HCT116 (cell line): ENCODE results near the gene FAM131B. TPM values are rescaled to one million over a fixed set of nuclear protein-coding genes. Genes with fewer than 3 reads are reported as not detected.

ENCODE experiments used
- ATAC-seq: fragments of 200-7000 bp; cut with Tn5 transposase; 2 replicates; pipeline ENCODE4 v1.9.1; 2020; ENCODE audit warnings: mild to moderate bottlenecking, moderate library complexity
- BruUV-seq: library from RNA; stranded (reverse); fragments of 400-500 nt; replicated peaks from 2 replicates; lab custom pipeline; 2021; lab: Mats Ljungman, UMichigan
- CTCF ChIA-PET: fragments of 300-600 bp; sonication (Branson Sonifier 250); formaldehyde crosslinking; loops from one replicate; lab custom pipeline; 2021; ENCODE audit warnings: antibody characterized with exemption; lab: Charles Lee
- POLR2A ChIA-PET: fragments of 300-600, 350-600 bp; sonication (Branson Sonifier 250); formaldehyde crosslinking; loops from one replicate; lab custom pipeline; 2021; ENCODE audit warnings: antibody characterized with exemption; lab: Charles Lee
- RAD21 ChIA-PET, 2 experiments: fragments of 300-600 bp; sonication (Branson Sonifier 250); formaldehyde crosslinking; loops; one replicate each; lab custom pipeline; 2023; ENCODE audit warnings: low total read pairs in 2 of 2; ENCODE audit not compliant: uncharacterized antibody in 2 of 2, unreplicated experiment in 2 of 2, low non-redundant PET in 1 of 2; lab: Charles Lee
- DNase-seq: peaks from one replicate; pipeline ENCODE4 v3.0.0-alpha.2; 2010; ENCODE audit warnings: low read depth, low spot score
- H2AFZ ChIP-seq: fragments of 200-600 bp; shearing (Covaris generic), sonication (generic); 2 replicates; pipeline ENCODE4 v1.6.1; 2017; ENCODE audit warnings: low read depth, mixed run types, mixed read lengths, antibody characterized with exemption, low read length; ENCODE audit not compliant: poor library complexity, severe bottlenecking
- H3K27ac ChIP-seq: 2 replicates; pipeline ENCODE4 v1.5.1; 2012; ENCODE audit warnings: low read depth, low read length
- H3K27me3 ChIP-seq: fragments of 200-600 bp; sonication (generic); 2 replicates; pipeline ENCODE4 v1.6.1; 2016; ENCODE audit warnings: mixed run types, low read length, mixed read lengths; ENCODE audit not compliant: insufficient read depth
- H3K36me3 ChIP-seq, 2 experiments: fragments of 200-500 bp in 1 of 2; fragments of 200-600 bp in 1 of 2; sonication (Bioruptor generic) in 1 of 2; sonication (generic) in 1 of 2; 2 replicates each; pipeline versions ENCODE4 v1.5.1 to v1.6.1; 2014 to 2016; ENCODE audit warnings: low read length in 2 of 2, inconsistent platforms in 1 of 2, mixed read lengths in 1 of 2, mixed run types in 1 of 2; ENCODE audit not compliant: insufficient read depth in 2 of 2, control insufficient read depth in 1 of 2
- H3K4me1 ChIP-seq, 2 experiments: fragments of 200-600 bp in 1 of 2; sonication (generic) in 1 of 2; 2 replicates each; pipeline versions ENCODE4 v1.5.1 to v1.6.1; 2012 to 2017; ENCODE audit warnings: low read length in 2 of 2, inconsistent platforms in 1 of 2, mild to moderate bottlenecking in 1 of 2, mixed read lengths in 1 of 2, mixed run types in 1 of 2, moderate library complexity in 1 of 2; ENCODE audit not compliant: insufficient read depth in 2 of 2, control insufficient read depth in 1 of 2
- H3K4me2 ChIP-seq: fragments of 200-600 bp; sonication (generic); 2 replicates; pipeline ENCODE4 v1.6.1; 2017; ENCODE audit warnings: mixed run types, low read length, mixed read lengths
- H3K4me3 ChIP-seq, 2 experiments: fragments of 200-600 bp in 1 of 2; sonication (generic) in 1 of 2; replicated peaks in 1 of 2; 2 replicates each; pipeline ENCODE4 v1.5.1; 2011 to 2016; ENCODE audit warnings: low read length in 2 of 2, control low read depth in 1 of 2, low read depth in 1 of 2, mild to moderate bottlenecking in 1 of 2, mixed read lengths in 1 of 2, mixed run types in 1 of 2
- H3K79me2 ChIP-seq: fragments of 200-600 bp; sonication (generic); 2 replicates; pipeline ENCODE4 v1.6.1; 2017; ENCODE audit warnings: mild to moderate bottlenecking, mixed run types, low read length, moderate library complexity, mixed read lengths; ENCODE audit not compliant: insufficient read depth
- H3K9ac ChIP-seq: fragments of 200-600 bp; sonication (generic); 2 replicates; pipeline ENCODE4 v1.6.1; 2016; ENCODE audit warnings: low read length, mixed read lengths
- H3K9me2 ChIP-seq: fragments of 200-600 bp; sonication (generic), shearing (Covaris generic); 2 replicates; pipeline ENCODE4 v1.6.1; 2017; ENCODE audit warnings: mixed run types, mild to moderate bottlenecking, moderate library complexity; ENCODE audit not compliant: insufficient read depth
- H3K9me3 ChIP-seq, 2 experiments: fragments of 200-500 bp in 1 of 2; fragments of 200-600 bp in 1 of 2; sonication (Bioruptor generic) in 1 of 2; sonication (generic) in 1 of 2; 2 replicates each; pipeline ENCODE4 v1.6.1; 2014 to 2017; ENCODE audit warnings: low read length in 2 of 2, mixed read lengths in 2 of 2, inconsistent platforms in 1 of 2, low read depth in 1 of 2, mild to moderate bottlenecking in 1 of 2, mixed run types in 1 of 2, moderate library complexity in 1 of 2; ENCODE audit not compliant: control insufficient read depth in 1 of 2, insufficient read depth in 1 of 2
- H4K20me1 ChIP-seq: fragments of 200-600 bp; sonication (generic), shearing (Covaris generic); 2 replicates; pipeline ENCODE4 v1.6.1; 2017; ENCODE audit warnings: mixed run types, mild to moderate bottlenecking, moderate library complexity; ENCODE audit not compliant: insufficient read depth
- CBX3 ChIP-seq: IDR thresholded peaks from 2 replicates; pipeline ENCODE4 v1.6.1; 2012; ENCODE audit warnings: low read depth
- CEBPB ChIP-seq: IDR thresholded peaks from 2 replicates; pipeline ENCODE4 v1.6.1; 2012; ENCODE audit warnings: low read depth
- ELF1 ChIP-seq: IDR thresholded peaks from 2 replicates; pipeline ENCODE4 v1.6.1; 2012; ENCODE audit warnings: low read depth, borderline replicate concordance
- FOSL1 ChIP-seq: IDR thresholded peaks from 2 replicates; pipeline ENCODE4 v1.6.1; 2012; ENCODE audit warnings: low read depth
- POLR2A ChIP-seq: IDR thresholded peaks from 2 replicates; pipeline ENCODE4 v1.7.0; 2011; ENCODE audit warnings: borderline replicate concordance; ENCODE audit not compliant: insufficient read depth, insufficient read length; ENCODE audit errors: extremely low read depth
- POLR2AphosphoS5 ChIP-seq: IDR thresholded peaks from 2 replicates; pipeline ENCODE4 v1.6.1; 2011; ENCODE audit warnings: mild to moderate bottlenecking, low read depth, low read length, moderate library complexity
- RAD21 ChIP-seq: IDR thresholded peaks from 2 replicates; pipeline ENCODE4 v1.6.1; 2012; ENCODE audit warnings: low read depth, mild to moderate bottlenecking
- SP1 ChIP-seq: IDR thresholded peaks from 2 replicates; pipeline ENCODE4 v1.6.1; 2012; ENCODE audit warnings: low read depth
- SRF ChIP-seq: IDR thresholded peaks from 2 replicates; pipeline ENCODE4 v1.6.1; 2012; ENCODE audit warnings: low read depth
- YY1 ChIP-seq: IDR thresholded peaks from 2 replicates; pipeline ENCODE4 v1.6.1; 2011; ENCODE audit warnings: low read length, low read depth, moderate library complexity, mild to moderate bottlenecking; ENCODE audit not compliant: insufficient replicate concordance; ENCODE audit errors: extremely low read depth
- ZFX ChIP-seq: fragments of 450-650 bp; IDR thresholded peaks from 2 replicates; pipeline ENCODE4 v1.6.1; 2017
- intact Hi-C: fragments of 100-400 bp; cut with micrococcal nuclease; formaldehyde crosslinking; loops from 2 replicates; pipeline ENCODE4 v1.10.0; 2022
- total RNA-seq: library from RNA; stranded (reverse); gene quantifications from one replicate; pipeline ENCODE4 v1.2.1, GENCODE V29; 2021; ENCODE audit not compliant: unreplicated experiment
- TF ChIP-seq, protein P1 (sequence below): IDR thresholded peaks from 2 replicates; pipeline ENCODE4 v1.6.1; 2011; ENCODE audit warnings: mild to moderate bottlenecking, low read length, moderate library complexity; ENCODE audit not compliant: insufficient replicate concordance; ENCODE audit errors: extremely low read depth
- TF ChIP-seq, protein P2 (sequence below): IDR thresholded peaks from 2 replicates; pipeline ENCODE4 v1.6.1; 2012; ENCODE audit warnings: low read depth
- TF ChIP-seq, protein P3 (sequence below): IDR thresholded peaks from 2 replicates; pipeline ENCODE4 v1.6.1; 2012

The FAM131B gene
- total RNA-seq, 1 experiment from 2014 or later = 0.20 TPM

DNA sequence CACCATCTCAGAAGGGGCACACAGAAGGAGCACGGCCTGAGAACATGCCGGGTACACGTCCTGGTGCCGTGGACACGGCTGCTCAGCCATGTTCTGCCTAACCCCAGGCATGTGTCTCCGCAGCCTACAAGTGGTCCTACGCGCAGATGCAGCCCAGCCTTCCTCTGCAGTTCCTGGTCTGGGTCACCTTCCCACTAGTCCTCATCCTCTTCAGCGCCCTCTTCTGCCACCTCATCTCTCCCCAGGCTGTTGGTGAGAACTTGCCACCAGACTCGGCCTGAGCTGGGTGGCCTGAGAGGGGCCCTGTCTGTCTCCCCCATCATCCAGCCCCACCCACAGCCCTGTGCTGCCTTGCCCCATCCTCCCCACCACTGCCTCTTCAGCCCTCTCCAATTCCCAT, 41.3 kb downstream of the FAM131B start:
- Histone ChIP-seq H3K27me3 (no peaks in the 10 kb centered on the region), H4K20me1 (no peaks in the 10 kb centered on the region), H3K4me2 (no peak overlapping the region), H3K4me1 (no peaks in the 10 kb centered on the region), H3K27ac (no peak overlapping the region), H3K9me2 (no peaks in the 10 kb centered on the region), H3K9ac (no peak overlapping the region), H3K79me2 (no peaks in the 10 kb centered on the region), H3K9me3 (no peaks in the 10 kb centered on the region), H2AFZ (no peak overlapping the region), H3K36me3 (no peaks in the 10 kb centered on the region), H3K4me3 (no peak overlapping the region)
- ChIA-PET POLR2A (no interaction called here), RAD21 (interaction anchor here in 1 of 2 experiments (1.0 kb wide), 1 partner anchor 81 kb away, joined by 3 read pairs; no protein-coding TSS in a partner anchor), CTCF (interaction anchor here (1.2 kb wide), 2 partner anchors 54 to 80 kb away, joined by 3 to 4 read pairs; no protein-coding TSS in a partner anchor)
- no peak for DNase-seq
- intact Hi-C loops = loop anchor here (2.0 kb wide), 2 partner anchors 52 to 88 kb away; partner anchors contain the start of gene EPHA1
- TF ChIP-seq POLR2AphosphoS5 (no peak), POLR2A (no peak), FOSL1 (no peak), SP1 (no peak), CEBPB (no peak), ELF1 (no peak), ZFX (no peak)
- BruUV-seq = no TSS peak
- ATAC-seq = peak; percentile 33; the same call in 1 of the 2 replicates

DNA sequence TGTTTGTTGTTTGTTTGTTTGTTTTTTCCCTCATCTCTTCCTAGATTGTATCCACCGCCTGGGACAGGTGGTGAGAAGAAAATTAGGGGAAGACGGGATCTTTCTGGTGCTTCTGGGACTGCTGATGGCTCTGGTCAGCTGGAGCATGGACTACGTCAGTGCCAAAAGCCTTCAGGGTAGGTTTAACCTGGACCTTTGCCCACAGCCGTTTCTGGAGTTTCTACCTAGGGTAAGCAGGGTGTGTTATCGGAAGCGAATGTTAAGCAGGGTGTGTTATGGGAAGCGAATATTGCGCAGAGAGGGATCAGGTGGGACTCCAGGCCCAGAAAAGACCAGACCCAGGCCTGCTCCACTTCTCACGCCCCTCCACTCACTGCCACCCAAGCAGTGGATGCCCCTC, 41.9 kb downstream of the FAM131B start:
- intact Hi-C loops = loop anchor here (2.0 kb wide), 2 partner anchors 52 to 88 kb away; partner anchors contain the start of gene EPHA1
- ChIA-PET CTCF (no interaction called here), POLR2A (no interaction called here), RAD21 (no interaction called here)
- Histone ChIP-seq H3K4me3 (no peak overlapping the region), H3K27me3 (no peaks in the 10 kb centered on the region), H3K79me2 (no peaks in the 10 kb centered on the region), H3K9me2 (no peaks in the 10 kb centered on the region), H3K27ac (no peak overlapping the region), H3K4me1 (no peaks in the 10 kb centered on the region), H4K20me1 (no peaks in the 10 kb centered on the region), H3K9ac (no peak overlapping the region), H3K36me3 (no peaks in the 10 kb centered on the region), H2AFZ (no peak overlapping the region), H3K4me2 (no peak overlapping the region), H3K9me3 (no peaks in the 10 kb centered on the region)
- TF ChIP-seq CBX3 (no peak), YY1 (no peak), SRF (no peak), FOSL1 (no peak), ELF1 (no peak), CEBPB (no peak), ZFX (no peak), POLR2A (no peak), RAD21 (no peak)
- TF ChIP-seq, protein P1, sequence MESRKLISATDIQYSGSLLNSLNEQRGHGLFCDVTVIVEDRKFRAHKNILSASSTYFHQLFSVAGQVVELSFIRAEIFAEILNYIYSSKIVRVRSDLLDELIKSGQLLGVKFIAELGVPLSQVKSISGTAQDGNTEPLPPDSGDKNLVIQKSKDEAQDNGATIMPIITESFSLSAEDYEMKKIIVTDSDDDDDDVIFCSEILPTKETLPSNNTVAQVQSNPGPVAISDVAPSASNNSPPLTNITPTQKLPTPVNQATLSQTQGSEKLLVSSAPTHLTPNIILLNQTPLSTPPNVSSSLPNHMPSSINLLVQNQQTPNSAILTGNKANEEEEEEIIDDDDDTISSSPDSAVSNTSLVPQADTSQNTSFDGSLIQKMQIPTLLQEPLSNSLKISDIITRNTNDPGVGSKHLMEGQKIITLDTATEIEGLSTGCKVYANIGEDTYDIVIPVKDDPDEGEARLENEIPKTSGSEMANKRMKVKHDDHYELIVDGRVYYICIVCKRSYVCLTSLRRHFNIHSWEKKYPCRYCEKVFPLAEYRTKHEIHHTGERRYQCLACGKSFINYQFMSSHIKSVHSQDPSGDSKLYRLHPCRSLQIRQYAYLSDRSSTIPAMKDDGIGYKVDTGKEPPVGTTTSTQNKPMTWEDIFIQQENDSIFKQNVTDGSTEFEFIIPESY = no peak
- TF ChIP-seq, protein P2, sequence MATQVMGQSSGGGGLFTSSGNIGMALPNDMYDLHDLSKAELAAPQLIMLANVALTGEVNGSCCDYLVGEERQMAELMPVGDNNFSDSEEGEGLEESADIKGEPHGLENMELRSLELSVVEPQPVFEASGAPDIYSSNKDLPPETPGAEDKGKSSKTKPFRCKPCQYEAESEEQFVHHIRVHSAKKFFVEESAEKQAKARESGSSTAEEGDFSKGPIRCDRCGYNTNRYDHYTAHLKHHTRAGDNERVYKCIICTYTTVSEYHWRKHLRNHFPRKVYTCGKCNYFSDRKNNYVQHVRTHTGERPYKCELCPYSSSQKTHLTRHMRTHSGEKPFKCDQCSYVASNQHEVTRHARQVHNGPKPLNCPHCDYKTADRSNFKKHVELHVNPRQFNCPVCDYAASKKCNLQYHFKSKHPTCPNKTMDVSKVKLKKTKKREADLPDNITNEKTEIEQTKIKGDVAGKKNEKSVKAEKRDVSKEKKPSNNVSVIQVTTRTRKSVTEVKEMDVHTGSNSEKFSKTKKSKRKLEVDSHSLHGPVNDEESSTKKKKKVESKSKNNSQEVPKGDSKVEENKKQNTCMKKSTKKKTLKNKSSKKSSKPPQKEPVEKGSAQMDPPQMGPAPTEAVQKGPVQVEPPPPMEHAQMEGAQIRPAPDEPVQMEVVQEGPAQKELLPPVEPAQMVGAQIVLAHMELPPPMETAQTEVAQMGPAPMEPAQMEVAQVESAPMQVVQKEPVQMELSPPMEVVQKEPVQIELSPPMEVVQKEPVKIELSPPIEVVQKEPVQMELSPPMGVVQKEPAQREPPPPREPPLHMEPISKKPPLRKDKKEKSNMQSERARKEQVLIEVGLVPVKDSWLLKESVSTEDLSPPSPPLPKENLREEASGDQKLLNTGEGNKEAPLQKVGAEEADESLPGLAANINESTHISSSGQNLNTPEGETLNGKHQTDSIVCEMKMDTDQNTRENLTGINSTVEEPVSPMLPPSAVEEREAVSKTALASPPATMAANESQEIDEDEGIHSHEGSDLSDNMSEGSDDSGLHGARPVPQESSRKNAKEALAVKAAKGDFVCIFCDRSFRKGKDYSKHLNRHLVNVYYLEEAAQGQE = no peak
- TF ChIP-seq, protein P3, sequence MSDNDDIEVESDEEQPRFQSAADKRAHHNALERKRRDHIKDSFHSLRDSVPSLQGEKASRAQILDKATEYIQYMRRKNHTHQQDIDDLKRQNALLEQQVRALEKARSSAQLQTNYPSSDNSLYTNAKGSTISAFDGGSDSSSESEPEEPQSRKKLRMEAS = no peak
- DNase-seq (no peak), ATAC-seq (no peak)
- BruUV-seq = no TSS peak
